Measurements from ENCODE around the gene RANBP3. TPM values are rescaled to one million over a fixed set of nuclear protein-coding genes. Genes with fewer than 3 reads are reported as not detected.
A peak's percentile ranks its signal among the peaks of the same experiment; 100 is the strongest.

RANBP3 gene
- total and polyA plus RNA-seq, 12 donors = 55.0 to 179 (median 81.1) TPM

DNA sequence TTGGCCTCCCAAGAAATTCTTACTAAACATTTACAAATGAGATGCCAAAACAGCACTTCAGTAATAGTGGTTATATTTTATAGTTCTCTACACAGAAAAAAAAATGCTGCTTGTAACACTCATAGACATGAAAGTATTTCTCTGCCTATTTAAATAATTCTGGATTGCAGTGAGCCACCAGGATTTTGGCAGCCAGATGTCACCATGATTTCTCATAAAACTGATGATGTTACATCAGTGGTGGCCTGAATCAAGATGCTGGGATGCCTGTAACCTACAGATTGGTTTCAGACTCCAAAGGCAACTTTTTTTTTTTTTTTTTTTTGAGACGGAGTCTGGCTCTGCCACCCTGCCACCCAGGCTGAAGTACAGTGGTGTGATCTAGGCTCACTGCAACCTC lies 66.6 kb downstream of the RANBP3 start:
- H3K9me3 ChIP-seq (replicated peaks in 1 of 3) = no peaks in the 10 kb centered on the region
- peaks cover 0 to 21% of the 10 kb centered on the region in 2 donors for H3K36me3 ChIP-seq (replicated peaks in 1 of 2)
- intact Hi-C loops (cut with DNase I) = no loop called here
- no peak overlapping the region for H3K27ac ChIP-seq
- H3K4me1 ChIP-seq (replicated peaks in 1 of 2) = peaks cover 7 to 14% of the 10 kb centered on the region in 2 donors
- no peak for TF ChIP-seq POLR2A (IDR thresholded peaks at IDR 0.05)
- TF ChIP-seq, protein P1, sequence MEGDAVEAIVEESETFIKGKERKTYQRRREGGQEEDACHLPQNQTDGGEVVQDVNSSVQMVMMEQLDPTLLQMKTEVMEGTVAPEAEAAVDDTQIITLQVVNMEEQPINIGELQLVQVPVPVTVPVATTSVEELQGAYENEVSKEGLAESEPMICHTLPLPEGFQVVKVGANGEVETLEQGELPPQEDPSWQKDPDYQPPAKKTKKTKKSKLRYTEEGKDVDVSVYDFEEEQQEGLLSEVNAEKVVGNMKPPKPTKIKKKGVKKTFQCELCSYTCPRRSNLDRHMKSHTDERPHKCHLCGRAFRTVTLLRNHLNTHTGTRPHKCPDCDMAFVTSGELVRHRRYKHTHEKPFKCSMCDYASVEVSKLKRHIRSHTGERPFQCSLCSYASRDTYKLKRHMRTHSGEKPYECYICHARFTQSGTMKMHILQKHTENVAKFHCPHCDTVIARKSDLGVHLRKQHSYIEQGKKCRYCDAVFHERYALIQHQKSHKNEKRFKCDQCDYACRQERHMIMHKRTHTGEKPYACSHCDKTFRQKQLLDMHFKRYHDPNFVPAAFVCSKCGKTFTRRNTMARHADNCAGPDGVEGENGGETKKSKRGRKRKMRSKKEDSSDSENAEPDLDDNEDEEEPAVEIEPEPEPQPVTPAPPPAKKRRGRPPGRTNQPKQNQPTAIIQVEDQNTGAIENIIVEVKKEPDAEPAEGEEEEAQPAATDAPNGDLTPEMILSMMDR (IDR thresholded peaks at IDR 0.05) = no peak
- no peaks in the 10 kb centered on the region for H3K27me3 ChIP-seq
- 85 to 100% (median 93%) methylated on average over 1 of the region's 1 CpG for WGBS, 4 donors
- no peak overlapping the region for H3K4me3 ChIP-seq
- no peak for DNase-seq

- no peaks in the 10 kb centered on the region for H3K9me3 ChIP-seq (replicated peaks in 1 of 3)
- H3K27ac ChIP-seq = no peak overlapping the region
- intact Hi-C loops (cut with DNase I) = no loop called here
These were observed 67.4 kb downstream of the RANBP3 start for GRCh38 chr19:5910638-5910907.

GRCh38 chr19:5908773-5909442 lies 69.0 kb downstream of the RANBP3 start:
- Histone ChIP-seq H3K36me3 (replicated peaks in 1 of 2) (peaks cover 0 to 14% of the 10 kb centered on the region in 2 donors), H3K4me1 (replicated peaks in 1 of 2) (peaks cover 14 to 18% of the 10 kb centered on the region in 2 donors), H3K4me3 (no peak overlapping the region), H3K27ac (peak overlapping the region in 1 of 5 donors; percentile 30), H3K27me3 (no peaks in the 10 kb centered on the region), H3K9me3 (replicated peaks in 1 of 3) (no peaks in the 10 kb centered on the region)
- intact Hi-C loops (cut with DNase I) = no loop called here
- TF ChIP-seq, protein P1 (IDR thresholded peaks at IDR 0.05) = no peak
- no peak for TF ChIP-seq POLR2A (IDR thresholded peaks at IDR 0.05)
- peak in 2 of 7 donors; percentile 51 to 71 for DNase-seq
- WGBS, 4 donors = 63 to 73% (median 70%) methylated on average over 8 to 14 of the region's 14 CpGs

More at GRCh38 chr19:5910638-5910907, 67.4 kb downstream of the RANBP3 start:
- Histone ChIP-seq H3K4me3 (no peak overlapping the region), H3K27me3 (no peaks in the 10 kb centered on the region), H3K36me3 (replicated peaks in 1 of 2) (peaks cover 0 to 14% of the 10 kb centered on the region in 2 donors), H3K4me1 (replicated peaks in 1 of 2) (peaks cover 10 to 21% of the 10 kb centered on the region in 2 donors)
- DNase-seq = no peak
- WGBS, 4 donors = 73 to 100% (median 82%) methylated on average over 1 of the region's 1 CpG
- TF ChIP-seq, protein P1 (IDR thresholded peaks at IDR 0.05) = no peak
- no peak for TF ChIP-seq POLR2A (IDR thresholded peaks at IDR 0.05)

- Histone ChIP-seq H3K27me3 (no peaks in the 10 kb centered on the region), H3K36me3 (replicated peaks in 1 of 2) (peaks cover 0 to 14% of the 10 kb centered on the region in 2 donors), H3K9me3 (replicated peaks in 1 of 3) (no peaks in the 10 kb centered on the region), H3K27ac (no peak overlapping the region), H3K4me1 (replicated peaks in 1 of 2) (peaks cover 16 to 24% of the 10 kb centered on the region in 2 donors), H3K4me3 (no peak overlapping the region)
- TF ChIP-seq, protein P1 (IDR thresholded peaks at IDR 0.05) = no peak
- TF ChIP-seq POLR2A (IDR thresholded peaks at IDR 0.05) = no peak
- DNase-seq = no peak
- WGBS, 4 donors = 27 to 83% (median 59%) methylated on average over 1 to 5 of the region's 5 CpGs
- intact Hi-C loops (cut with DNase I) = no loop called here
These were observed 70.7 kb downstream of the RANBP3 start for GRCh38 chr19:5907241-5907640.

Data from adrenal gland (tissue), 12 donors.